ENCODE data around the gene PIGZ. TPM values are rescaled to one million over a fixed set of nuclear protein-coding genes. Genes with fewer than 3 reads are reported as not detected.
A peak's percentile ranks its signal among the peaks of the same experiment; 100 is the strongest.

The PIGZ gene
- total and polyA plus RNA-seq, 5 donors from 2014 or later = 0.34 to 0.47 (median 0.42) TPM; not detected in 1

- Histone ChIP-seq H3K9me3 (ENCODE audit: control insufficient read depth in 2 of 2, low read length in 2 of 2) (no peaks in the 10 kb centered on the region), H3K4me3 (ENCODE audit: low read depth, low read length) (no peak overlapping the region), H3K4me1 (ENCODE audit: control insufficient read depth, insufficient read depth, low read length, poor library complexity, severe bottlenecking) (no peaks in the 10 kb centered on the region), H3K36me3 (ENCODE audit: control insufficient read depth, insufficient read depth, low read length) (peaks cover 72% of the 10 kb centered on the region), H3K27me3 (ENCODE audit: control insufficient read depth, insufficient read depth, low read length) (no peaks in the 10 kb centered on the region), H3K27ac (ENCODE audit: insufficient read depth, low read length, poor library complexity, severe bottlenecking) (no peak overlapping the region)
- ATAC-seq (ENCODE audit: low read depth in 2 of 2) = no peak
- Mint-ChIP-seq H3K27me3 (no peaks in the 10 kb centered on the region), H3K9me3 (no peaks in the 10 kb centered on the region), H3K4me3 (no peak overlapping the region), H3K36me3 (peaks cover 57% of the 10 kb centered on the region), H3K27ac (peak overlapping the region in 1 of 3 donors; percentile 28), H3K4me1 (peaks cover 0 to 16% (median 2%) of the 10 kb centered on the region in 4 donors)
- no peak for DNase-seq
These were observed 64.9 kb downstream of the PIGZ start for GRCh38 chr3:196903740-196904139.

- Mint-ChIP-seq H3K27ac (no peak overlapping the region), H3K4me3 (no peak overlapping the region), H3K4me1 (peaks cover 0 to 19% (median 4%) of the 10 kb centered on the region in 4 donors), H3K36me3 (peaks cover 50% of the 10 kb centered on the region), H3K27me3 (no peaks in the 10 kb centered on the region), H3K9me3 (no peaks in the 10 kb centered on the region)
- Histone ChIP-seq H3K36me3 (ENCODE audit: control insufficient read depth, insufficient read depth, low read length) (peaks cover 69% of the 10 kb centered on the region), H3K4me3 (ENCODE audit: low read depth, low read length) (no peak overlapping the region), H3K9me3 (ENCODE audit: control insufficient read depth in 2 of 2, low read length in 2 of 2) (peaks cover 0 to 2% of the 10 kb centered on the region in 2 experiments), H3K27ac (ENCODE audit: insufficient read depth, low read length, poor library complexity, severe bottlenecking) (no peak overlapping the region), H3K27me3 (ENCODE audit: control insufficient read depth, insufficient read depth, low read length) (no peaks in the 10 kb centered on the region), H3K4me1 (ENCODE audit: control insufficient read depth, insufficient read depth, low read length, poor library complexity, severe bottlenecking) (no peaks in the 10 kb centered on the region)
- ATAC-seq (ENCODE audit: low read depth in 2 of 2) = no peak
- no peak for DNase-seq
These were observed 66.3 kb downstream of the PIGZ start for GRCh38 chr3:196902296-196902695.

GRCh38 chr3:196901768-196902167 lies 66.9 kb downstream of the PIGZ start:
- peaks cover 65% of the 10 kb centered on the region for H3K36me3 ChIP-seq (ENCODE audit: control insufficient read depth, insufficient read depth, low read length)
- Mint-ChIP-seq H3K4me1 (peaks cover 0 to 22% (median 7%) of the 10 kb centered on the region in 4 donors), H3K36me3 (peaks cover 48% of the 10 kb centered on the region)

More at GRCh38 chr3:196901768-196902167, 66.9 kb downstream of the PIGZ start:
- ATAC-seq (ENCODE audit: low read depth in 2 of 2) = no peak
- no peaks in the 10 kb centered on the region for H3K9me3 Mint-ChIP-seq
- Histone ChIP-seq H3K4me1 (ENCODE audit: control insufficient read depth, insufficient read depth, low read length, poor library complexity, severe bottlenecking) (no peaks in the 10 kb centered on the region), H3K4me3 (ENCODE audit: low read depth, low read length) (no peak overlapping the region), H3K9me3 (ENCODE audit: control insufficient read depth in 2 of 2, low read length in 2 of 2) (peaks cover 0 to 2% of the 10 kb centered on the region in 2 experiments), H3K27me3 (ENCODE audit: control insufficient read depth, insufficient read depth, low read length) (no peaks in the 10 kb centered on the region), H3K27ac (ENCODE audit: insufficient read depth, low read length, poor library complexity, severe bottlenecking) (no peak overlapping the region)
- no peak overlapping the region for H3K4me3 Mint-ChIP-seq
- DNase-seq = no peak
- no peaks in the 10 kb centered on the region for H3K27me3 Mint-ChIP-seq
- H3K27ac Mint-ChIP-seq = no peak overlapping the region

Other genes with a start within 250 kb of the PIGZ start
- 83.7 TPM for gene PAK2, start 229.0 kb downstream of the PIGZ start, total RNA-seq
- gene PAK2, start 229.0 kb downstream of the PIGZ start, polyA plus RNA-seq = 10 to 100 TPM; 37.5 to 46.4 (median 41.7) TPM
- gene SENP5, start 100.9 kb downstream of the PIGZ start, total RNA-seq = 67.5 TPM
- gene SENP5, start 100.9 kb downstream of the PIGZ start, polyA plus RNA-seq = 1 to 10 TPM; 6.2 to 9.8 (median 6.8) TPM
- 46.0 TPM for gene NCBP2, start 26.3 kb downstream of the PIGZ start, total RNA-seq
- gene NCBP2, start 26.3 kb downstream of the PIGZ start, polyA plus RNA-seq = 10 to 100 TPM; 56.7 to 78.0 (median 69.6) TPM
- 1.4 TPM for gene MELTF, start 61.0 kb upstream of the PIGZ start, total RNA-seq
- under 1 TPM; 0.10 to 0.84 (median 0.35) TPM for gene MELTF, start 61.0 kb upstream of the PIGZ start, polyA plus RNA-seq